Right cardiac atrium (tissue), 5 donors: ENCODE data around the gene CLTB. TPM values are rescaled to one million over a fixed set of nuclear protein-coding genes. Genes with fewer than 3 reads are reported as not detected.

Experiments used
- ATAC-seq, 2 donors: fragments of 200-7000 bp; cut with Tn5 transposase; one replicate each; pipeline versions ENCODE4 v1.8.0 to v1.9.1; 2020; ENCODE audit warnings: moderate library complexity in 2 of 2, mild to moderate bottlenecking in 1 of 2
- DNase-seq, 3 donors: peaks; one replicate each; pipeline ENCODE4 v3.0.0-alpha.2; 2020
- H3K27ac ChIP-seq: one replicate; pipeline ENCODE4 v1.5.1; 2013; ENCODE audit warnings: mild to moderate bottlenecking, low read length, control low read depth, moderate library complexity
- H3K27me3 ChIP-seq: one replicate; pipeline ENCODE4 v1.6.1; 2013; ENCODE audit not compliant: control insufficient read depth, insufficient read depth
- H3K4me1 ChIP-seq: one replicate; pipeline ENCODE4 v1.6.1; 2013; ENCODE audit warnings: low read length; ENCODE audit not compliant: control insufficient read depth, insufficient read depth
- H3K4me3 ChIP-seq: one replicate; pipeline ENCODE4 v1.5.1; 2013; ENCODE audit warnings: low read length, control low read depth
- H3K9me3 ChIP-seq: one replicate; pipeline ENCODE4 v1.6.1; 2013; ENCODE audit warnings: low read length; ENCODE audit not compliant: control insufficient read depth
- WGBS: extraction: QIAGEN DNeasy Blood & Tissue Kit; methylation state at CpG from one replicate; pipeline ENCODE4 v1.1.7; 2013; 5-methylcytosine and 5-hydroxymethylcytosine counted together
- intact Hi-C, 4 donors: fragments of 100-400 bp; cut with DNase I; formaldehyde crosslinking; loops; one replicate each; pipeline versions ENCODE4 v1.11.0 to v1.14.0; 2022 to 2023
- microRNA-seq, 2 donors: library from miRNA; unstranded; fragments of <30 nt; microRNA quantifications; one replicate each; pipeline ENCODE4 v1.2.0, GENCODE V29; 2020 to 2021
- polyA plus RNA-seq: library from polyadenylated mRNA; stranded (reverse); fragments of 200-250 nt; gene quantifications from one replicate; pipeline ENCODE4 v1.2.3, GENCODE V29; 2013
- total RNA-seq, 4 donors: library from RNA; stranded (reverse); fragmentation: NEBNext Ultra II Directional; extraction: Animal tissue kit (Norgen Biotek cat#: 25700); gene quantifications; one replicate each; pipeline ENCODE4 v1.2.1, GENCODE V29; 2021
- donor health status: healthy with polysubstance abuse.
- donor health status: DM: no; HTN: yes; CAD: no.
- donor health status: DM: no; HTN: no; CAD: no.
- donor health status: DM: no; HTN: yes; CAD: no; lungs with severe emphysema.
- donor health status: DM: yes; HTN: yes; CAD: no.

CLTB gene
- total and polyA plus RNA-seq, 5 donors, result 209 to 329 (median 213) TPM

- 50% methylated on average over 2 of the region's 2 CpGs for WGBS
- Histone ChIP-seq H3K27ac (no peak overlapping the region), H3K4me1 (no peaks in the 10 kb centered on the region), H3K4me3 (no peak overlapping the region), H3K27me3 (no peaks in the 10 kb centered on the region), H3K9me3 (no peaks in the 10 kb centered on the region)
- intact Hi-C loops, result no loop called here
- DNase-seq (no peak), ATAC-seq (no peak)
These were observed 73.4 kb downstream of the CLTB start for GRCh38 chr5:176342766-176343458.

Small RNA genes lying within 50 kb of the gene (microRNA-seq; reads per million reads assigned to microRNA genes)
- gene MIR1271, result 6.7 to 7.5 reads per million in 2 donors

Other genes starting within 250 kb of the CLTB start
- gene SIMC1, start 178.1 kb downstream of the CLTB start, total RNA-seq, result 1 to 10 TPM; 8.1 to 9.7 (median 9.0) TPM
- 4.0 TPM for gene SIMC1, start 178.1 kb downstream of the CLTB start, polyA plus RNA-seq
- gene KIAA1191, start 54.8 kb downstream of the CLTB start, total RNA-seq, result 10 to 100 TPM; 92.6 to 99.7 (median 97.9) TPM
- 70.5 TPM for gene KIAA1191, start 54.8 kb downstream of the CLTB start, polyA plus RNA-seq
- gene ARL10, start 51.1 kb downstream of the CLTB start, total RNA-seq, result 1 to 10 TPM; 5.1 to 9.7 (median 8.5) TPM
- gene ARL10, start 51.1 kb downstream of the CLTB start, polyA plus RNA-seq, result 5.6 TPM
- 10 to 100 TPM; 16.6 to 23.3 (median 17.9) TPM for gene NOP16, start 27.9 kb downstream of the CLTB start, total RNA-seq
- gene NOP16, start 27.9 kb downstream of the CLTB start, polyA plus RNA-seq, result 28.8 TPM
- 100 to 1,000 TPM; 164 to 215 (median 180) TPM for gene HIGD2A, start 27.8 kb downstream of the CLTB start, total RNA-seq
- gene HIGD2A, start 27.8 kb downstream of the CLTB start, polyA plus RNA-seq, result 349 TPM
- 10 to 100 TPM; 17.6 to 25.2 (median 18.8) TPM for gene FAF2, start 31.8 kb upstream of the CLTB start, total RNA-seq
- gene FAF2, start 31.8 kb upstream of the CLTB start, polyA plus RNA-seq, result 9.7 TPM
- 10 to 100 TPM; 19.6 to 31.7 (median 26.4) TPM for gene RNF44, start 120.9 kb upstream of the CLTB start, total RNA-seq
- gene RNF44, start 120.9 kb upstream of the CLTB start, polyA plus RNA-seq, result 16.5 TPM
- under 1 TPM in 3 of 4 donors, not detected in 1; 0.40 to 0.92 (median 0.47) TPM for gene CDHR2, start 132.8 kb upstream of the CLTB start, total RNA-seq
- gene CDHR2, start 132.8 kb upstream of the CLTB start, polyA plus RNA-seq, result not detected
- under 1 TPM; 0.34 to 0.62 (median 0.46) TPM for gene GPRIN1, start 193.6 kb upstream of the CLTB start, total RNA-seq
- 0.23 TPM for gene GPRIN1, start 193.6 kb upstream of the CLTB start, polyA plus RNA-seq
- gene SNCB, start 214.0 kb upstream of the CLTB start, total RNA-seq, result 1 to 10 TPM in 1 of 4 donors, under 1 TPM in 2, not detected in 1; 0.74 to 3.2 (median 0.88) TPM
- 2.3 TPM for gene SNCB, start 214.0 kb upstream of the CLTB start, polyA plus RNA-seq
- gene EIF4E1B, start 214.1 kb upstream of the CLTB start, total RNA-seq, result not detected
- not detected for gene EIF4E1B, start 214.1 kb upstream of the CLTB start, polyA plus RNA-seq
- gene TSPAN17, start 230.9 kb upstream of the CLTB start, total RNA-seq, result 10 to 100 TPM; 16.1 to 23.7 (median 18.8) TPM
- 15.8 TPM for gene TSPAN17, start 230.9 kb upstream of the CLTB start, polyA plus RNA-seq